Trophoblast cell (in vitro differentiated cells and primary cell): ENCODE measurements around the gene GXYLT1.
"Not testable (repeated sequence)": the region's sequence is repeated elsewhere in the genome, so short reads cannot be mapped to it uniquely, and the experiment has no call there.

Experiments used
- DNase-seq, 2 donors: peaks; one replicate each; pipeline ENCODE4 v3.0.0-alpha.2; 2016
- H2AFZ ChIP-seq: 2 replicates; pipeline ENCODE4 v1.6.1; 2013; ENCODE audit warnings: low read length, moderate library complexity, mild to moderate bottlenecking; ENCODE audit not compliant: insufficient read depth, poor library complexity
- H2AK5ac ChIP-seq: 2 replicates; pipeline ENCODE4 v1.6.1; 2013; ENCODE audit warnings: mild to moderate bottlenecking, low read length
- H2BK120ac ChIP-seq: 2 replicates; pipeline ENCODE4 v1.6.1; 2013; ENCODE audit warnings: low read length, mild to moderate bottlenecking, moderate library complexity; ENCODE audit not compliant: insufficient read depth, poor library complexity
- H2BK12ac ChIP-seq: 2 replicates; pipeline ENCODE4 v1.6.1; 2013; ENCODE audit warnings: mild to moderate bottlenecking, low read length, moderate library complexity
- H2BK5ac ChIP-seq: 2 replicates; pipeline ENCODE4 v1.6.1; 2013; ENCODE audit warnings: low read length, low read depth, moderate library complexity, mild to moderate bottlenecking; ENCODE audit not compliant: poor library complexity
- H3K14ac ChIP-seq: 2 replicates; pipeline ENCODE4 v1.6.1; 2013; ENCODE audit warnings: mild to moderate bottlenecking, low read length
- H3K18ac ChIP-seq: 2 replicates; pipeline ENCODE4 v1.6.1; 2013; ENCODE audit warnings: mild to moderate bottlenecking, low read length
- H3K23ac ChIP-seq: 2 replicates; pipeline ENCODE4 v1.6.1; 2013; ENCODE audit warnings: low read length
- H3K27ac ChIP-seq: 2 replicates; pipeline ENCODE4 v1.5.1; 2013; ENCODE audit warnings: low read depth, mild to moderate bottlenecking, inconsistent platforms, low read length, moderate library complexity
- H3K27me3 ChIP-seq: 2 replicates; pipeline ENCODE4 v1.6.1; 2013; ENCODE audit warnings: inconsistent platforms, mild to moderate bottlenecking, low read length, moderate library complexity; ENCODE audit not compliant: insufficient read depth
- H3K36me3 ChIP-seq, 2 experiments: 1 replicate in 1 of 2; 2 replicates in 1 of 2; pipeline ENCODE4 v1.6.1; 2013; ENCODE audit warnings: low read length in 2 of 2, mild to moderate bottlenecking in 2 of 2, moderate library complexity in 1 of 2; ENCODE audit not compliant: insufficient read depth in 2 of 2, control insufficient read depth in 1 of 2
- H3K4ac ChIP-seq: 2 replicates; pipeline ENCODE4 v1.6.1; 2013; ENCODE audit warnings: low read depth, mild to moderate bottlenecking, low read length, moderate library complexity
- H3K4me1 ChIP-seq, 2 experiments: 1 replicate in 1 of 2; 2 replicates in 1 of 2; pipeline ENCODE4 v1.6.1; 2013; ENCODE audit warnings: low read length in 2 of 2, mild to moderate bottlenecking in 2 of 2, moderate library complexity in 1 of 2; ENCODE audit not compliant: insufficient read depth in 2 of 2, control insufficient read depth in 1 of 2
- H3K4me2 ChIP-seq: 2 replicates; pipeline ENCODE4 v1.6.1; 2013; ENCODE audit warnings: inconsistent platforms, mild to moderate bottlenecking, low read length, moderate library complexity
- H3K4me3 ChIP-seq: 2 replicates; pipeline ENCODE4 v1.5.1; 2013; ENCODE audit warnings: mild to moderate bottlenecking, low read depth, low read length, inconsistent platforms
- H3K79me1 ChIP-seq: one replicate; pipeline ENCODE4 v1.6.1; 2013; ENCODE audit warnings: low read length
- H3K79me2 ChIP-seq: 2 replicates; pipeline ENCODE4 v1.6.1; 2013; ENCODE audit warnings: low read length, mild to moderate bottlenecking; ENCODE audit not compliant: control insufficient read depth, insufficient read depth, poor library complexity
- H3K9ac ChIP-seq: 2 replicates; pipeline ENCODE4 v1.6.1; 2013; ENCODE audit warnings: mild to moderate bottlenecking, low read length
- H3K9me3 ChIP-seq: 2 replicates; pipeline ENCODE4 v1.6.1; 2013; ENCODE audit warnings: low read depth, mild to moderate bottlenecking, control low read depth, inconsistent platforms, low read length; ENCODE audit not compliant: insufficient read depth
- H4K12ac ChIP-seq: 2 replicates; pipeline ENCODE4 v1.6.1; 2013; ENCODE audit warnings: low read depth, mild to moderate bottlenecking, low read length, moderate library complexity
- H4K8ac ChIP-seq: 2 replicates; pipeline ENCODE4 v1.6.1; 2013; ENCODE audit warnings: low read depth, mild to moderate bottlenecking, low read length, moderate library complexity
- H4K91ac ChIP-seq: one replicate; pipeline ENCODE4 v1.6.1; 2013; ENCODE audit warnings: low read depth, mild to moderate bottlenecking, low read length, moderate library complexity
- WGBS: extraction: QIAGEN DNeasy Blood & Tissue Kit; methylation state at CpG from one replicate; pipeline ENCODE4 v1.1.7; 2013; ENCODE audit warnings: missing lambda C conversion rate; ENCODE audit not compliant: insufficient read length, insufficient coverage; ENCODE audit errors: extremely low coverage; 5-methylcytosine and 5-hydroxymethylcytosine counted together

Gene GXYLT1

DNA sequence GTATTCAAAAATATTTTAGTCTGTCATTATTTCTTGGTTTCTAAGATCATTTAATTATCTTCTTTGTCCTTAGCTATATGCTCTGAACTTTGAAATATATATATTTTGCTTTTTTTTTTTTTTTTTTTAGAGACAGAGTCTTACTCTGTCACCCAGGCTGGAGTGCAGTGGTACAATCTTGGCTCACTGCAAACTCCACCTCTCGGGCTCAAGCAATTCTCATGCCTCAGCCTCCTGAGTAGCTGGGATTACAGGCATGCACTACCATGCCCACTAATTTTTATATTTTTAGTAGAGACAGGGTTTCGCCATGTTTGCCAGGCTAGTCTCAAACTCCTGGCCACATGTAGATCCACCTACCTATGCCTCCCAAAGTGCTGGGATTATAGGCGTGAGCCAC, 43.6 kb upstream of the GXYLT1 start:
- H3K14ac ChIP-seq, H4K12ac ChIP-seq, H2BK120ac ChIP-seq, H3K36me3 ChIP-seq, H3K4me3 ChIP-seq, H2BK12ac ChIP-seq, H4K91ac ChIP-seq, H3K79me1 ChIP-seq, H3K9me3 ChIP-seq, H3K79me2 ChIP-seq, H3K4ac ChIP-seq, H3K9ac ChIP-seq, H3K4me1 ChIP-seq, H2BK5ac ChIP-seq, H3K18ac ChIP-seq, H2AFZ ChIP-seq, H3K23ac ChIP-seq, H2AK5ac ChIP-seq, H3K27me3 ChIP-seq, DNase-seq, H3K4me2 ChIP-seq, H3K27ac ChIP-seq, H4K8ac ChIP-seq: not testable (repeated sequence)
- WGBS = no CpG with 5 or more reads among the region's 3 CpGs

- no peak overlapping the region for H4K12ac ChIP-seq
- no peak overlapping the region for H2BK12ac ChIP-seq
- no peak overlapping the region for H3K4me3 ChIP-seq
- H3K14ac ChIP-seq = no peak overlapping the region
- H3K9ac ChIP-seq = no peak overlapping the region
- no peaks in the 10 kb centered on the region for H3K27me3 ChIP-seq
- WGBS = no CpG with 5 or more reads among the region's 2 CpGs
- no peak overlapping the region for H2AFZ ChIP-seq
- H3K18ac ChIP-seq = no peak overlapping the region
- no peaks in the 10 kb centered on the region for H3K4me1 ChIP-seq
- H3K23ac ChIP-seq = no peak overlapping the region
- no peak for DNase-seq
- H3K36me3 ChIP-seq = no peaks in the 10 kb centered on the region
- H3K4me2 ChIP-seq = no peak overlapping the region
- H3K79me1 ChIP-seq = no peaks in the 10 kb centered on the region
- H3K79me2 ChIP-seq = no peaks in the 10 kb centered on the region
- no peak overlapping the region for H4K91ac ChIP-seq
- no peak overlapping the region for H2BK120ac ChIP-seq
- H3K27ac ChIP-seq = no peak overlapping the region
- H2BK5ac ChIP-seq = no peak overlapping the region
- H4K8ac ChIP-seq = no peak overlapping the region
- H3K9me3 ChIP-seq = no peaks in the 10 kb centered on the region
- H2AK5ac ChIP-seq = no peak overlapping the region
- no peak overlapping the region for H3K4ac ChIP-seq
Observed at GRCh38 chr12:42187799-42188198, 43.1 kb upstream of the GXYLT1 start.

DNA sequence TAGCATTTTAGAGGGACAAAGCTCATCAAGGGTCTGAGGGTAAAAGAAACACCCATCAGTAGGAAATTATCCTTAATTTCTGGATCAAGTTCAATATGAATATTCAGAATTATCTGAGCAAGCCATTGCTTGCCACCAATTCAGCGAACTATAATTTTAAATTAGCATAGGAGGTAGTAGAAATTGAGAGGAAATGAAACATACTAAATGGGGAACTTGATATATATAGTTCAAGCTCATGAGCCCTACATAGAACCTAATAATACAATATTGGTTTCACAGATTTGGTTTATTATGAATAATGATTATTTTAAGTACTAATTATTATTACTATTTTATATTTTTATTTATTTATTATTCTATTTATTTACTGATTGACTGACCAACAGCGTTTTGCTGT, 42.1 kb upstream of the GXYLT1 start:
- Histone ChIP-seq H3K9ac (no peak overlapping the region), H2BK5ac (no peak overlapping the region), H3K18ac (no peak overlapping the region), H3K79me2 (no peaks in the 10 kb centered on the region), H4K8ac (no peak overlapping the region), H3K4me3 (no peak overlapping the region), H2AK5ac (no peak overlapping the region), H3K27ac (no peak overlapping the region), H3K79me1 (no peaks in the 10 kb centered on the region), H3K14ac (no peak overlapping the region), H3K4me1 (no peaks in the 10 kb centered on the region), H3K23ac (no peak overlapping the region), H2BK120ac (no peak overlapping the region), H2BK12ac (no peak overlapping the region), H2AFZ (no peak overlapping the region), H3K4ac (no peak overlapping the region), H3K9me3 (no peaks in the 10 kb centered on the region), H4K91ac (no peak overlapping the region), H3K27me3 (no peaks in the 10 kb centered on the region), H3K4me2 (no peak overlapping the region), H4K12ac (no peak overlapping the region), H3K36me3 (no peaks in the 10 kb centered on the region)
- no peak for DNase-seq
- no CpG with 5 or more reads among the region's 2 CpGs for WGBS

GRCh38 chr12:42182394-42182793, 37.7 kb upstream of the GXYLT1 start:
- no peak overlapping the region for H2BK5ac ChIP-seq
- H3K9ac ChIP-seq = no peak overlapping the region
- no peak overlapping the region for H3K4me2 ChIP-seq
- no peak overlapping the region for H2BK120ac ChIP-seq
- DNase-seq = no peak
- H3K9me3 ChIP-seq = no peaks in the 10 kb centered on the region
- H3K4me1 ChIP-seq = no peaks in the 10 kb centered on the region
- no peaks in the 10 kb centered on the region for H3K79me1 ChIP-seq
- no peaks in the 10 kb centered on the region for H3K79me2 ChIP-seq
- no peak overlapping the region for H3K14ac ChIP-seq
- H3K36me3 ChIP-seq = no peaks in the 10 kb centered on the region
- H2BK12ac ChIP-seq = no peak overlapping the region
- no peaks in the 10 kb centered on the region for H3K27me3 ChIP-seq
- no peak overlapping the region for H4K91ac ChIP-seq
- H3K23ac ChIP-seq = no peak overlapping the region
- H4K8ac ChIP-seq = no peak overlapping the region
- no peak overlapping the region for H2AFZ ChIP-seq
- no peak overlapping the region for H2AK5ac ChIP-seq
- no peak overlapping the region for H3K27ac ChIP-seq
- H3K4ac ChIP-seq = no peak overlapping the region
- H3K18ac ChIP-seq = no peak overlapping the region
- no CpG with 5 or more reads among the region's 2 CpGs for WGBS
- no peak overlapping the region for H4K12ac ChIP-seq
- H3K4me3 ChIP-seq = no peak overlapping the region
